Measurements from ENCODE around the gene PADI3.

DNA sequence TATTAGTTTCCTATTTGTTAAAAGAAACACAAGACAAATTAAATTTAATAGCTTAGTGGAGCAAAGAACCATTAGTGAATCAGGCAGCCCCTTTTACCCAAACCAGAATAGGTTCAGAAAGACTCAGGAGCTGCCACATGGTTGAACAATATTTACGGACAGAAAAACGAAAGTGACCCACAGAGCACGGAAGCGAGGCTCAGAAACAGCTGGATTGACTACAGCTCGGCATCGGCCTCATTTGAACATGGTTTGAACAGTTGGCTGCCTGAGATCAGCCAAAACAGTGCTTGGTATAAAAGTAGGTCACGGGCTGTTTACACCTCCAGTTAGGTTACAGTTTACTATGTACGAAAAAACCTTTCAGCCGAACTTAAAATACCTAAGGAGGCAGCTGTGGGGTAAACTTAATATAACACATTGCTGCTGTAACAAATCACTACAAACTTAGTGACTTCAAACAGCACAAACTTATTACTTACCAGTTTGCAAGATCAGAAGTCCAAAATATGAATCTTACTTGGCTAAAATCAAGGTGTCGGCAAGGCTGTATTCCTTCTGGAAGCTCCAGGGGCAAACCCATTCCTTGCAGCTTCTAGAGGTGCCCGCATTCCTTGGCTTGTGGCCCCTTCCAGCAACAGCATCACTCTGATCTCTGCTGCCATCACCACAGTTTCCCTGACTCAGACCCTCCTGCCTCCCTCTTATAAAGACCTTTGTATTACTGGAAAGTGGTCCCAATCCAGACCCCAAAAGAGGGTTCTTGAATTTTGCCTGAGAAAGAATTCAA, 70.9 kb downstream of the PADI3 start:
- no peak for TF ChIP-seq ZBTB7A (IDR thresholded peaks at IDR 0.05; ENCODE audit: low read depth)
- TF ChIP-seq CEBPB (IDR thresholded peaks at IDR 0.05): no peak
- TF ChIP-seq FOXM1 (IDR thresholded peaks at IDR 0.05; ENCODE audit: borderline replicate concordance, low read depth): no peak
- TF ChIP-seq, protein P1, sequence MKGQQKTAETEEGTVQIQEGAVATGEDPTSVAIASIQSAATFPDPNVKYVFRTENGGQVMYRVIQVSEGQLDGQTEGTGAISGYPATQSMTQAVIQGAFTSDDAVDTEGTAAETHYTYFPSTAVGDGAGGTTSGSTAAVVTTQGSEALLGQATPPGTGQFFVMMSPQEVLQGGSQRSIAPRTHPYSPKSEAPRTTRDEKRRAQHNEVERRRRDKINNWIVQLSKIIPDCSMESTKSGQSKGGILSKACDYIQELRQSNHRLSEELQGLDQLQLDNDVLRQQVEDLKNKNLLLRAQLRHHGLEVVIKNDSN (IDR thresholded peaks at IDR 0.05): no peak
- no peak for TF ChIP-seq EP300 (IDR thresholded peaks at IDR 0.05; ENCODE audit: borderline replicate concordance)
- TF ChIP-seq TAF1 (IDR thresholded peaks at IDR 0.05; ENCODE audit: low read depth): no peak
- TF ChIP-seq TEAD4 (IDR thresholded peaks at IDR 0.05): no peak
- no peak for TF ChIP-seq NFIC (IDR thresholded peaks at IDR 0.05)
- no peak for TF ChIP-seq CREB1 (IDR thresholded peaks at IDR 0.05; ENCODE audit: low read depth)
- TF ChIP-seq, protein P2, sequence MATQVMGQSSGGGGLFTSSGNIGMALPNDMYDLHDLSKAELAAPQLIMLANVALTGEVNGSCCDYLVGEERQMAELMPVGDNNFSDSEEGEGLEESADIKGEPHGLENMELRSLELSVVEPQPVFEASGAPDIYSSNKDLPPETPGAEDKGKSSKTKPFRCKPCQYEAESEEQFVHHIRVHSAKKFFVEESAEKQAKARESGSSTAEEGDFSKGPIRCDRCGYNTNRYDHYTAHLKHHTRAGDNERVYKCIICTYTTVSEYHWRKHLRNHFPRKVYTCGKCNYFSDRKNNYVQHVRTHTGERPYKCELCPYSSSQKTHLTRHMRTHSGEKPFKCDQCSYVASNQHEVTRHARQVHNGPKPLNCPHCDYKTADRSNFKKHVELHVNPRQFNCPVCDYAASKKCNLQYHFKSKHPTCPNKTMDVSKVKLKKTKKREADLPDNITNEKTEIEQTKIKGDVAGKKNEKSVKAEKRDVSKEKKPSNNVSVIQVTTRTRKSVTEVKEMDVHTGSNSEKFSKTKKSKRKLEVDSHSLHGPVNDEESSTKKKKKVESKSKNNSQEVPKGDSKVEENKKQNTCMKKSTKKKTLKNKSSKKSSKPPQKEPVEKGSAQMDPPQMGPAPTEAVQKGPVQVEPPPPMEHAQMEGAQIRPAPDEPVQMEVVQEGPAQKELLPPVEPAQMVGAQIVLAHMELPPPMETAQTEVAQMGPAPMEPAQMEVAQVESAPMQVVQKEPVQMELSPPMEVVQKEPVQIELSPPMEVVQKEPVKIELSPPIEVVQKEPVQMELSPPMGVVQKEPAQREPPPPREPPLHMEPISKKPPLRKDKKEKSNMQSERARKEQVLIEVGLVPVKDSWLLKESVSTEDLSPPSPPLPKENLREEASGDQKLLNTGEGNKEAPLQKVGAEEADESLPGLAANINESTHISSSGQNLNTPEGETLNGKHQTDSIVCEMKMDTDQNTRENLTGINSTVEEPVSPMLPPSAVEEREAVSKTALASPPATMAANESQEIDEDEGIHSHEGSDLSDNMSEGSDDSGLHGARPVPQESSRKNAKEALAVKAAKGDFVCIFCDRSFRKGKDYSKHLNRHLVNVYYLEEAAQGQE (IDR thresholded peaks at IDR 0.05; ENCODE audit: low read depth): no peak
